Middle frontal gyrus (tissue), 1 donor: Measurements from ENCODE around the gene APBA3.

Experiments used
- DNase-seq: peaks from one replicate; pipeline ENCODE4 v3.0.0-alpha.2; 2015; ENCODE audit warnings: low spot score; ENCODE audit errors: extremely low spot score

The APBA3 gene

GRCh38 chr19:3751236-3751635 lies 10.3 kb downstream of the APBA3 start:
- DNase-seq = no peak

DNA sequence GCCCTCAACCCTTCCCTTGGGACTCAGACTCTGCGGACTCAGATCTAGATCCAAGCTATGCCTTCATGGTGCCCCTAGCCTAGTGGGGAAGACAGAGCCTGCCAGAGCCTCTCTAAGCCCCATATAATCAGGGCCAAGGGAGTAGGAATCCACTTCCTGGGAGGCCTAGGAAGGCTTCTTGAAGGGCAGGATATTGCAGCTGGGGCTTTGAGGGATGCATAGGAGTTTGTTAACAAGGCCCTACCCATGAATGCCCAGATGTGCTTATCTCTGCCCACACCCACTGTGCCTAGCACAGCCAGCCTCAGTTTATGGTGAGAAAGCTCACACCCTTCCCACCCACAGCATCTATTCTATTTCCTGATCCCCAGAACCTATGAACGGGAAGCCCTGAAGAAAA lies 11.3 kb downstream of the APBA3 start:
- no peak for DNase-seq

DNA sequence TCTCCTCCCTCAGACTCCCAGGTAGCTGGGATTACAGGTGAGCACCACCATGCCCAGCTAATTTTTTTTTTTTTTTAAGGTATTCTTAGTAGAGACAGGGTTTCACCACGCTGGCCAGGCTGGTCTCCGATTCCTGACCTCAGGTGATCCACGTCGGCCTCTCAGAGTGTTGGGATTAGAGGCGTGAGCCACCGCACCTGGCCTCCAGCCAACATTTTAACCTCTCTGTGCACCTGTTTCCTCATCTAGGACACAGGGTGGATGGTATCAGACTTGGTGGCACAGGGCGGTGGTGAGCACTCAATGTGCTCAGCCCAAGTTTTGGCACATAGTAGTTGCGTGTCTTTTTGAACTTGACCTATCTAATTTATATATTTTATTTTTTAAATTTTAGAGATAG lies 12.5 kb downstream of the APBA3 start:
- DNase-seq = no peak

GRCh38 chr19:3746371-3747056 lies 15.0 kb downstream of the APBA3 start:
- no peak for DNase-seq

- DNase-seq = no peak
These were observed 16.0 kb downstream of the APBA3 start for GRCh38 chr19:3745363-3746045.

DNA sequence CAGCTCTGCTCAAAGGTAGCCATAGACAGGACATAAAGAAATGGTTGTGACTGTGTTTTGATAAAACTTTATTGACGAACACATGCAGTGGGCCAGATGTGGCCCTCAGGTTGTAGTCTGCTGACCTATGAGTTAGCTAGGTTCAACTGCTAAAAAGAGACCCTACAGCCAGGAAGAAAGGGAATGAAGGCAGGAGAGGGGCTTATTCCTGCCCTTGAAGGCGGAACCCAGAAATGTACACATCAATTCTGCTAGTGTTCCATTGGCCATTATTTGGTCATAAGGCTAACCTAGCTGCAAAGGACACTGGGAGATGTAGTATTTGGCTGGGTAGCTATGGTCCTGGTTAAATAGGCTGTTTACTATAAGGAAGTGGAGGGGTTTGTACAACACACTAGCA lies 18.0 kb downstream of the APBA3 start:
- no peak for DNase-seq

DNA sequence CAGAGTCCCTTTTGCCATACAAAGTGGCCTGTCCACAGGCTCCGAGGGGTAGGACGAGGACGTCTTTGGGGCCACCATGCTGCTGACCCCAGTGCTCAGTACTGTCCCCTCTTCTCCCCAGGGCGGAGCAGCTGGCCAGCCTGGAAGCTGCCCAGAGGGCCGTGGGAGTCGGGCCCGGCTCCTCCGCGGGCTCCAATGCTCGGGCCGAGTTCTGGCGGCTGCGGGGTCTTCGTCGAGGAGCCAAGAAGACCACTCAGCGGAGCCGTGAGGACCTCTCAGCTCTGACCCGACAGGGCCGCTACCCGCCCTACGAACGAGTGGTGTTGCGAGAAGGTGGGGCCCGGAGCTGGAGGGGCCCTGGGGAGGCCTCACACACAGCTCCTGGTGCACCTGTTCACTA lies 21.1 kb downstream of the APBA3 start:
- DNase-seq = no peak

DNA sequence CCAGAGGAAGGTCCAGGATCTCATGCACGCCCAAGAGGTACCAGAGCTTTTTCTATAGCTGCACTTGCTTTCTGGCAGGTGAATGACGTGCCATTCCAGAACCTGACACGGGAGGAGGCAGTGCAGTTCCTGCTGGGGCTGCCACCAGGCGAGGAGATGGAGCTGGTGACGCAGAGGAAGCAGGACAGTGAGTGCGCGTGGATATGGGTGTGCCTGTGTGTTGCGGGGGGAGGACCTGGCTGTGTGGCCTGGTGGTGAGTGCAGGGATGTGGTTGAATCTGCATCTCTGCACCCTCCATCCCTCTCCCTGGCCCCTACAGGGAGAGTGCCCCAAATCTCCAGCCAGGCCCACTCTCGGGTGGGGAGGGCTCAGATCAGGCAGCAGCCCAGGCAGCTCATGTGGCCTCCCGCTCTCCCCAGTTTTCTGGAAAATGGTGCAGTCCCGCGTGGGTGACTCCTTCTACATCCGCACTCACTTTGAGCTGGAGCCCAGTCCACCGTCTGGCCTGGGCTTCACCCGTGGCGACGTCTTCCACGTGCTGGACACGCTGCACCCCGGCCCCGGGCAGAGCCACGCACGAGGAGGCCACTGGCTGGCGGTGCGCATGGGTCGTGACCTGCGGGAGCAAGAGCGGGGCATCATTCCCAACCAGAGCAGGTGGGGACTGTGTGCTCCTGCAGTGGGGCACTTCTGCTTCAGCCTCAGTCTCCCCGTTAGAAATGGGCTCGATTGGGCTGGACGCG lies 22.8 kb downstream of the APBA3 start:
- DNase-seq = no peak

DNA sequence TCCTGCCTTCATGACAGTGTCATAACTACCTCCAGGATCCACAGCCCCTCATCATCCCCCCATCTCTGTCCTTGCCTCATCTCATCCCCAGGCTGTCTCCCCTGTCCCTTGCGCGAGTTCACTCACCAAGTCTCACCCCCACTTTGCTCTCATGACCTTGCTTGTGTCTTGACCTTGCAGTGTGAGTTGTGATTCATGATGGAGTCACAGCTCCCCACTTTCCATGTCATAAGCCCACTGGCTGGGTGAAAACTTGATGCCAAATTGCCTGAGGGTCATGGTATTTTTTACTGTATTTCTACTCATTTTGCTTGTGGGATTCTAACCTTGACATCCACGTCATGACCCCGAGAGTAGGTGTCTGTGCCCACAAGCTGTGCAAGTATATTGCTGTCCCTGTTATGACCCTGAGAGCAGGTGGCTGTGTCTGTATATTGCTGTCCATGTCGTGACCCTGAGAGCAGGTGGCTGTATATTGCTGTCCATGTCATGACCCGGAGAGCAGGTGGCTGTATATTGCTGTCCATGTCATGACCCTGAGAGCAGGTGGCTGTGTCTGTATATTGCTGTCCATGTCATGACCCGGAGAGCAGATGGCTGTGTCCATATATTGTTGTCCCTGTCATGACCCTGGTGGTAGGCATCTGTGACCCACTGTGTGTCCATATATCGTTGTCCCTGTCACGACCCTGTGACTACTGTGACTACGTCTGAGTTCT lies 23.8 kb downstream of the APBA3 start:
- DNase-seq = no peak

DNA sequence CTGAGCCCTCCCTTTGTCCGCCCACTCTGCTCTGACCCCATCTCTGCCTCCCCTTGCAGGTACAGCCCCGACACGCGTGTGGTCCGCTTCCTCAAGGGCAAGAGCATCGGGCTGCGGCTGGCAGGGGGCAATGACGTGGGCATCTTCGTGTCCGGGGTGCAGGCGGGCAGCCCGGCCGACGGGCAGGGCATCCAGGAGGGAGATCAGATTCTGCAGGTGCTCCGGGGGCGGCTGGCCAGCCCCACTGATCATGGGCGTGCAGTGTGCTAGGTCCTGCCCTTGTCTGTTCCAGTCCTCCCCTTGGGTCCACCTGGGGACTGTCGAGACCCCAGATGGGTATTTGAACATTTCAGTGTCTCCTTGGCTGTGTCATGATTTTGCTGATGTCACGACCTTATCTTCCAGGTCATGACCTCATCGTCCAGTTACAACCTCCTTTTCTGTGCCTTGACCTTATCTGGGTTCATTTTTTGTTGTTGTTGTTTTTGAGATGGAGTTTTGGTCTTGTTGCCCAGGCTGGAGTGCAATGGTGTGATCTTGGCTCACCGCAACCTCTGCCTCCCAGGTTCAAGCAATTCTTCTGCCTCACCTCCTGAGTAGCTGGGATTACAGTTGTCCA lies 25.3 kb downstream of the APBA3 start:
- DNase-seq = no peak

DNA sequence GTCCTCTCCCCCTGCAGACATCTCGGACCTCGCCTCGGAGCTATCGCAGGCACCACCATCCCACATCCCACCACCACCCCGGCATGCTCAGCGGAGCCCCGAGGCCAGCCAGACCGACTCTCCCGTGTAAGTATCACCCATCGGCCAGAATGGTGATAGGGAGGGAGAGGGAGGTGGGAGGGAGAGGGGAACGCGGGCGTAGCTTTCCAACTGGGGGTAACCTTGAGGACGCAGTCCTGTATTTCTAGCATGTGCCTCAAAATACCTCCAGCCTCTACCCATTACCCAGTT lies 27.2 kb downstream of the APBA3 start:
- DNase-seq = no peak

GRCh38 chr19:3733549-3734309 lies 27.8 kb downstream of the APBA3 start:
- no peak for DNase-seq

- no peak for DNase-seq
These were observed 29.4 kb downstream of the APBA3 start for GRCh38 chr19:3732108-3732507.

GRCh38 chr19:3730457-3730958 lies 31.0 kb downstream of the APBA3 start:
- no peak for DNase-seq

DNA sequence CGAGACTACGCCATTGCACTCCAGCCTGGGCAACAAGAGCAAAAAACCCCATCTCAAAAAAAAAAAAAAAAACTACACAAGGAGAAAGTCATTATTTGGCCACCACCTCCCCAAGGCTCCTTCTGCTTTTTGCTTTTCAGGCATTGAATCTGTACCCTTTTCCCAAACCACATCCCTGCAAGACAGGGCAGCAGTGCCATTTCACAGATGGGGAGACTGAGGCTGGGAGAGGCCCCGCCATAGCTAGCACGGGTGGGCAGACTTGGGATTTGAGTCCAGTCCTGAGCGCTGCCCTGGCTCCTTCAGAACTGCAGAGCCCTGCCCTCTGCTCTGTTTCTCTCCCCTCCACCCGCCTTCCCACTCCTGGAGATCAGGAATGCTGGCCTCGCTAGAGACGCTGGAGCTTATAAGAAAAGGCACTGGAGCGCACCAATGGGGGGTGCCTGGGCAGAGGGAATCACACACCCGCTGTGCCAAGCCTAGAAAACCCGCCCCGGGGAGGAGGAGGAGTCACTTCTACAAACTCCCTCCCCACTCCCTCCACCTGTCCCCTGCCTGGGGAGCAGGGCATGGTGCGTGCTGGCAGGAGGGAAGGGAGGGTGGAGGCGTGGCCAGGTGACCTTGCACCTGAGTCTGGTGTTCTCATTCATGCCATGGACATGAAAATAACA lies 35.7 kb downstream of the APBA3 start:
- DNase-seq = no peak

DNA sequence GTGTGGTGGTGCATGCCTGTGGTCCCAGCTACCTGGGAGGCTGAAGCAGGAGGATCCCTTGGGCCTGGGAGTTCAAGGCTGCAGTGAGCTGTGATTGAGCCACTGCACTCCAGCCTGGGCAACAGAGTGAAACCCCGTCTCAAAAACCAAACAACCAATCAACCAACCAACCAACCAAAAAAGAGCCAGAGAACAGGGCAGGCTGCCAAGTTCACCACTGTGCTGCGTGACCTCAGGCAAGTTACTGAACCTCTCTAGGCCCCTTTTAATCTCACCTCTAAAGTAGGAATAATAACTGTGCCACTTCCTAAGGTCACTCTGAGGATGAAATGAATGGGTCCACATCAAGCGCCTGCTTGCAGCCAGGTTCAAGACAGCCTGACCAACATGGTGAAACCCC lies 36.4 kb downstream of the APBA3 start:
- no peak for DNase-seq

DNA sequence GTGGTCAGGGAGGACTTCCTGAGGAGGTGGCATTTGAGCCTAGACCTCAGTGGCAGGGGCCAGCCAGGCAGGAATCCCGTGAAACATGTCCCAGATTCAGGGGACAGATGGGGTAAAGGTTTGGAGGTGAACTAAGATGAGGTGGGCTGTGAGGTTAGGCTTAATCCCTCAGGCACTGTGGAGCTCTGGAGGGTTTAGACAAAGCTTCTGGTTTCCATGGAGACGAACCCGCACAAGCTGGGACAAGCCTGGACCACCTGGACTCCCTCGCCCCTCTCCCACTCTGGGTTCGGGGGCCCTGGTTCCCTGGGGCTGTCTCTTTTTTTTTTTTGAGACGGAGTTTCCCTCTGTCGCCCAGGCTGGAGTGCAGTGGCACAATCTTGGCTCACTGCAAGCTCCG lies 37.6 kb downstream of the APBA3 start:
- no peak for DNase-seq

DNA sequence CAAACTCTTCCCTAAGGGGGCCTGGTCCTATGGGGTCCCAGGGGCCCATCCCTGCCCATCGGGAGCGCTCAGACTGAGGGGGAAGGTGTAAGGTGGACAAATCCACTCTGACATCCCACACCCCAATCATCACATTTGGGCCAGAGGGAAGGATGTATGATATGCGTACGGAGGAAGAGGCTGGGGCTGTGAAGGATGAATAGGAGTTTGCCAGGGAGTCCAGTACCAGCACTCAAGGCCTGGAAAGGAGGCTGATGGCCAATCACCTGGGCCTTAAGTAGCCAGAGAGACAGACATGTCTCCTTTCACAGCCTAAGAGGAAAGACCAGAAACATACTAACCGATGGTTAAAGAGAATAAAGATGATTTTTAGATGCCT lies 38.4 kb downstream of the APBA3 start:
- DNase-seq = no peak

GRCh38 chr19:3722443-3723109 lies 38.9 kb downstream of the APBA3 start:
- DNase-seq = no peak
